HG03558 (cell line): Measurements from ENCODE around the gene SMG7.

Experiments used
- ATAC-seq: cut with Tn5 transposase; IDR thresholded peaks from one replicate; pipeline ENCODE4 v1.9.1; 2021; ENCODE audit warnings: moderate number of reproducible peaks; ENCODE audit not compliant: unreplicated experiment; ENCODE audit errors: extremely low read depth

Gene SMG7

DNA sequence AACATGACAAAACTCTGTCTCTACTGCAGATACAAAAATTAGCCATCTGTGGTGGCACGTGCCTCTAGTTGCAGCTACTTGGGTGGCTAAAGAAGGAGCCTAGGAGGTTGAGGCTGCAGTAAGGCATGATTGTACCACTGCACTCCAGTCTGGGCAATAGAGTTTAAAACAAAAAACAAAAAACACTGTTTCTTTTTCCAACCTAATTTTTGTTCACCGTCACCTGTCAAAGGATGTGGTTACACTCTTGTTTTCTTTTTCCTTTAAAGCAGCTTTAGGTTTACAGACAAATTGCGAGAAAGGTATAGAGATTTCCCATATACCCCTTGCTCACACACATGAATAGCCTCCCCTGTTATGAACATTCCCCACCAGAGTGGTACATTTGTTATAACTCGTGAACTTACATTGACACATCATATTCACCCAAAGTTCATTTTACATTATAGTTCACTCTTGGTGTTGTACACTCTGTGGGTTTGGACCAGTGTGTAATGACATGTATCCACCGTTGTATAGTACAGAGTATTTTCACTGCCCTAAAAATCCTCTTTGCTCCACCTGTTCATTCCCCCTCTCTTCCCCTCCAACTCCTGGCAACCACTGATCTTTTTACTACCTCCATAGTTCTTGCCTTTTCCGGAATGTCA lies 26.2 kb downstream of the SMG7 start:
- ATAC-seq = no peak

DNA sequence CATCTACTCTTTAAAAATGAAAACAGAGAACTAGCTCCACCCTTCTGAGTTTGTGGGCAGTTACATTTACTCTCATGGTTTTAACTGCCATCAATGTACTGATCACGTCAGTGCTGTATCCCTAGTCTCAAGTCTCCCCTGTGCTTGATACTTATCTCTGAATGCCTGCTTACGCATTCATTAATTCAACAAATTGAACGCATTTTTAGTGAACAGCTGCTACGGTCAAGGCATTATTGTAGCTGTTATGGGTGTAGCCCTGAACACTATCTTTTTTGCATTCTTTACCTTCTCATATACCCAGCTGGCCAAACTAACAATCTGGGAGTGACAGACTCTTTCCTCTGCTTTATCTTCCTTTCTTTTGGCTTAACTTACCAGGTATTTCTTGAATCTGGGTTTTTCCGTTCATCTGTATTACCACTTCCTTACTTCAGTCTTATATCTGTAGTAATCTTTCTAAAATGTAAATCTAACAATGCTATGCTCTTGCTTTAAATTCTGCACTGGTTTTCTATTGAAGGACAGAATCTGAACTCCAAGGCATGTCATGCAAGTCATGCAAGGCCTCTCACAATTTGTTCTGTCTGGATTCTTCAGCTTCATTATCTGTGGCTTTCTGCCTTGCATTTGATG lies 33.3 kb downstream of the SMG7 start:
- no peak for ATAC-seq

DNA sequence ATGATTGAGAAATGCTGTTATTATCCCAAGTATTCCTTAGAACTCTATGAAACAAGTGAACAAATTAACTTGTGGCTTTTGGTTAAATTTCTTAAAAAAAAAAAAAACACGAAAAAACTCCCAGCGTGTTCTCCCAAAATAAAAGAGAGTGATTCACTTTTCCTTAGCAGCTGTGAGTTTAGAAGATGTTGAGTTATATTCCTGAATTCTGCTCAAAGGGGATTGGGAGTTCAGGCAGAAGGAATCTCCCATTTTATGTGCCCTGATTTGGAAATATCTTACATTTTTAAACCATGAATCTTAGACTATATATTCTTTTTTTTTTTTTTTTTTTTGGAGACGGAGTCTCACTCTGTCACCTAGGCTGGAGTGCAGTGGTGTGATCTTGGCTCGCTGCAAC lies 34.3 kb downstream of the SMG7 start:
- ATAC-seq = no peak

DNA sequence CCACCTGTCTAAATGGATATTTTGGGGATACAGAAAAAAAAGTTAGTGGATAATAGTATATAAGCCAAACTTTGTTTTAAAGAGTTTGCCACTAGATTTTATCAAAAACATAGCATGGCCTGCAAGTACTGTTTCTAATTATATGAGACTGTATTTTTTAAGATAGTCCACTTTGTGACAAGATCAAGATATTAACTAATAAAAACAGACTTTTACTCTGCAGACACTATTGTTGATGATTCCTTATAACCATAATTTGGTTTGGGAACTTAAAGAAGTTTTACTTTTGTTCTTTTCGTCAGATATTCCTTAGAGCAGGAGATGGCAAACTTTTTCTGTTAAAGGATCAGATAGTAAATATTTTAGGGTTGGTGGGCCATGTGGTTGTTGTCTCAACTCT lies 36.4 kb downstream of the SMG7 start:
- ATAC-seq = no peak

DNA sequence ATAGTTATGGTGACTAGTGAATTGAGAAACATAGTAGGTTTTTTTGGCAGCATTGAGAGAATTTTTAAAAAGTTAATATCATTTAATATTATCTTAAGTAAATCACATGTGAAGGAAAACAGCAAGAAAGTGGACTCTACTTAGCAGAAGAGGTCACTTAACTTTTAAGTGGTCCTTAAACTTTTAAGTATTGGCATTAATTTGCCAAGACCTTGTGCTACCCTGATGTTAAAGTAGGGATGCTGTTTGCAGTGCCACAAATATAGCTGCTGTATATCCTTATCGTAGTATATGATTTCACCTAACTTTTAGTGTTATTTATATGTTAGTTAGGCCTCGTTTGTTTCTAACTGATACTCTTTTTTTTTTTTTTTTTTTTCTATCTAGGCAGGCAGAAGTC lies 40.2 kb downstream of the SMG7 start:
- ATAC-seq = no peak

DNA sequence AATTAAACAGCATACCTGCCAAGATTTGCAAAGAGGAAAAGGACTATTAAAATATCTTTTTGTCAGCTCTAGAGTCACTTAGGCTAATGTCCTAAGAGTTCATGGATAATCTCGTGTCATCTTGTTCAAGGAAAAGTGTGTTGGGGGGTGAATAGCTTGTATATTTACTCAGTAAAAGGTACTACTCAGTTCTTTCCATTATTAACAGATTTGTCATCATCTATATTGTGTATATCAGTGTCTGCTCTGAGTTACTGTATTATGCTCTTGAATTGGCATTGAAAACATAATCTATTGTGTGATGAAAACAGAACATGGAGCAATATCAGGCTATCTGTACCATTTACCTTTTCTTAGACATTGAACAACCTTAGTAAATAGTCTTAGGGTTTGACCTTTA lies 41.9 kb downstream of the SMG7 start:
- no peak for ATAC-seq

DNA sequence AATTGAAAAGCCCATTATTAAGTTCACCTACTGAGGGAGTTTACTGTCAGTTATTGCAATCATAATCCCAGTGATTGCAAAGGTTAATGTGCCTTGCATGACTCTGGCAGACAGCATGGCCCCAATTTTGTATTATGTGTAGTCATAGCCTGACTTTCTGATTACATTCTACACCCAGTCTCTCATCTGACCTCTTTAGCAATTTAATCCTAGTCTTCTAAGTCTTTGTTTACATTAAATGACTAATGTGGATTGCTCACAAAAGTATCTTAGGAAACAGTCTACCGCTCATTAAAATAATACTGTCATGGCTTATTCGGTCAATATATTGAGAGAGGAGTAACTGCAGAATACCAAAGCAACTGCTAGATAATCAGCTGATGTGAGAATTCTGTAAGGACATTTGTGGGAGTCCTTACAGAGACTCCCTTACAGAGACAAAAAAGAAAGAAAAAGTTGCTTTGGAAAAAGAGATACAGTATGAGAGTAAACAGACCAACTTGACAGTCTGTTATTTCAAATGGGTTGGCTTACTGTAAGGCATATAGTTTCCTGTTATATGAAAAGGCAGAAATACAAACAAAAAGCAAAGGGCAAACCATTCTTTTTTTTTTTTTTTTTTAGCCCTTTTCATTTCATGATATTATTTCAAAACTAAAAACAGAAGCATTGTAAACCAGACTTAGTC lies 42.8 kb downstream of the SMG7 start:
- ATAC-seq = no peak

DNA sequence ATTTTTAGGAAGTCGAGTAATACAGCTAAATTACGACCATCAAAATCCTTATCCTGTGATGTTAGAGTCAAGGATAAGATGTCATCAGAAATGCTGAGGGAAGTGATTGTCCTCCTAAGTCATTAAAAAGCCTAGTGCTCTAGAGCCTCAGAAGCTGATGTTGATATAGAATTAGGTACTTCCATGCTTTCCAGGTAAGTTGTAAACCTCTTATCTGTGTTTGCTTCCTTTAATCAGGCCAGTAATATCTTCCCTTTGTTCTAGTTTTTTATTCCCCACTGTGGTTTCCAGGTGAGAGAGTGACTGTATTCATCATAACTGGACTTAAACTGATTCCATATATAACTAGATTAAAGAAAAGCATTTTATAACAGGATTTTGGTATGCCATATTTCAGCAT lies 44.4 kb downstream of the SMG7 start:
- no peak for ATAC-seq

DNA sequence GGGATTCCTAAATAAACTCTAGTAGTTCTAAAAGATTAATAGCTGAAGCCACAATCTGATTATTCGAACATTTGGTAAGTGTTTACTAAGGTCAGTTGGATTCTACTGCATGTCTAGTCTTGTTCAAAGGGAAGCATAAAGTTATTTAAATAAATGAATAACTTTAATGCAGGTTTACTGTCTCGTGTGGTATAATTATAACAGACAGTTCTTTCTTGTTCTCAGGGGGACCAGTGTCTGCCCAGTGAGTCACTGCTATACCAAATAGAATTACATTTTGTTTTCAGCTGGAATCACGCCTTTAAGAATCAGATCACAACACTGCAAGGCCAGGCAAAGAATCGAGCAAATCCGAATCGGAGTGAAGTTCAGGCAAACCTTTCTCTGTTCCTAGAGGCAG lies 45.1 kb downstream of the SMG7 start:
- no peak for ATAC-seq

DNA sequence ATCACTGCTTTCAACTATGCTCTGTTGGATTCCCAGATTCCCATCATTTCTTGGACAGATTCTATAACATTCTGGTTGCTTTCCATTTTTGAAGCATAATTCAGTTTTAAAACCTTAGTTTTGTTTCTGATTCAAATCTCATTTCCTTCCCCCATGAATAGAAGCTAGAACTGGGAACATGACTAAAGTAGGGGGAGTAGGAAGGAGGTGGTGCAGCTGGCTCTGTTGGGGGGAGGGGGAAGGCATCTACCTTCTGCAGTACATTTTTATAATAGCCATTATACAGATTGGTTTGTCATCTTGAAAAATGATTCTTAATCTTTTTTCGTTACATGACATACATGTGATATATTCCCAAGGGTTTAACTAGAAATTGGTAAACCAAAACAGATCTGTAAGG lies 48.1 kb downstream of the SMG7 start:
- ATAC-seq = no peak

DNA sequence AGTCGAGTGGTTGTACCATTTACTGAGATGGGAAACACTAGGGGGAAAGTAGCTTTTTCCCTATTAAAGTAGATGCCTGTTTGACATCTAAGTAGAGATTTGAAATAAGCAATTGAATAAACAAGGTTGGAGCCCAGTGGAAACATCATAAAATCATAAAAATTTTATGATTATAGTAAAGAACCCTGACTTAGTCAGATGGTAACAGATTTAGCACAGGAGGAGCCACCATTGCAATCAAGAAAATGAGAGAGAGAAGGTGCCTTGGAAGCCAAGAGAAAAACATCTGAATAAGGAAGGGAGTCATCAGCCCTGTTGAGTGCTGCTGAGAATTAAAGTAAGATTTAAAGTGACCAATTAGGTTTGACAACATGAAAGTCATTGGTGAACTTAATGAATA lies 49.8 kb downstream of the SMG7 start:
- no peak for ATAC-seq

DNA sequence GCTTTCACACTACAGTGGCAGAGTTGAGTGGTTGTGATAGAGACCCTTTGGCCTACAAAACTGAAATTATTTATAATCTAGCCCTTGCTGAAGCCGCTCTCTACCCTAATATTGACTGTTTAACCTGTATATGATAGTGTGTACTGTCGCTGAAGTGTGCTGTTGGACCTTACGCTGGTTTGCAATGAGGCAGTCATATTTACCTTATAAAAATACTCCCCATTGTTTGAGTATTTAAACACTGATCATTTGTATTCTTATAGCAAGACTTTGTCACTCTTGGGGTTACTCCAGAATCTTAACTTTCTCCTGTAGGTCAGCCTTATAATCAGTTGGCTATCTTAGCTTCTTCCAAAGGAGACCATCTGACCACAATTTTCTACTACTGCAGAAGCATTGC lies 56.3 kb downstream of the SMG7 start:
- no peak for ATAC-seq

DNA sequence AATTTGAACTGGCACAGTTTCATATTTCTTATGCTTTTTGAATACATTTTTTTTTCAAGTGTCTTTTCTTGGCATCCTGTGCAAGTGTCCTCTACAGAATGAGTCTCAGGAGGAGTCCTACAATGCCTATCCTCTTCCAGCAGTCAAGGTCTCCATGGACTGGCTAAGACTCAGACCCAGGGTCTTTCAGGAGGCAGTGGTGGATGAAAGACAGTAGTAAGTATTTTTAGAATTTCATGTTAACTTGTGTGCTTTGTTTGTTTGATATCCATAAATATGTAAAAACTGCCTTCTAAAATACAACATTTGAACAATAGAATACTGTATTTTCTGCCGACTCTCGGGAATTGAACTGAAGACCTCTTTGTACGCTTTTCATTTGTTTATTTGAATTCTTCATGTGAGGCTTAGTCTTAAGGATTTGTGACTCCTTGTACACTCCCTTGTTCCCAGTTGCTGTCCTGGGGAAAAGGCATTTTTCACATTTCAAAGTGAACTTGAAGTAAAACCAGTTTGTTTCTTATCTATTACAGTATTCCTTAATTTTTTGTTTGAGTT lies 61.4 kb downstream of the SMG7 start:
- no peak for ATAC-seq

DNA sequence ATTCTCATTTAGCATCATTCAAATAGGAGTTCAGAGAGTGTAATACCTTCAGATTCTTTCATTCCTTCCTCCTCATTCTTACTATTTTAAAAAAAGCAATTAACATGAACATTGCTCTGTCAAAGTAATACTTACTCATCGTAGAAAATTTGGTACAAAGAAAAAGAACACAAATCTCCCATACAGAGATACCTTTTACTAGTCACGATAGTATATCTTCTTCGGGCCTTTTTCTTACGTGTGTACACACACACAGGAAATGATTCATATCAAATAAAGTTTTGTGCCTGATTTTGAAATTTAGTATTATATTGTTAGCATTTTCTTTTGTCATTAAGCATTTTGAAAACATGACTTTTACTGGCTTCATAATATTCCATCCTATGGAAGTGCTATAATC lies 65.1 kb downstream of the SMG7 start:
- ATAC-seq = no peak

DNA sequence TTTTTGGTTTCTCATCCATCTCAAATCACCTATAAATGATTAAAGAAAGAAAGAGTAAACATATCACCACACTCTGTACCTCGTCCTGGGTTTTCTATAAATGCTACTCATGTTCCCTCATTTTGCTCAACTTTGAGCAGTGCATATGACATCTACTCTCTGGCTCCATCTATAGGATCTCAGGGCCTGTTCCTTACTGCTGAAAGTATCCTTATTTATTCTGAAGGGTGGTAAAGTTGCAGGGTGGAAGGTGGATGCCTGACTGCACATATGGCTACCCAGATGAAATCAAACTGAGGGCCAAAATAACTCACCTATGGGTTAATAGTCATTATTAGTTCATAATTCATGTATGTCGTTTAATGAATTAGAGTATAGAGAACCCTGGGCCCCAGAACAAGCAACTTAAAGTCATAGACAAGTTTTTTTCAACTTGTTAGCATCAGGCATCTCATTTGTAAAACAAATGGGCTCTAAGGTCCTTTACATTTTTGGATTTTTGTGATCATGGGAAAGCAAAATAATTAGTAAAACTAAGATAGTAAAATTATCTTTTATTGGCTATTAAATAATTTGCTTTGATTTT lies 71.4 kb downstream of the SMG7 start:
- no peak for ATAC-seq

DNA sequence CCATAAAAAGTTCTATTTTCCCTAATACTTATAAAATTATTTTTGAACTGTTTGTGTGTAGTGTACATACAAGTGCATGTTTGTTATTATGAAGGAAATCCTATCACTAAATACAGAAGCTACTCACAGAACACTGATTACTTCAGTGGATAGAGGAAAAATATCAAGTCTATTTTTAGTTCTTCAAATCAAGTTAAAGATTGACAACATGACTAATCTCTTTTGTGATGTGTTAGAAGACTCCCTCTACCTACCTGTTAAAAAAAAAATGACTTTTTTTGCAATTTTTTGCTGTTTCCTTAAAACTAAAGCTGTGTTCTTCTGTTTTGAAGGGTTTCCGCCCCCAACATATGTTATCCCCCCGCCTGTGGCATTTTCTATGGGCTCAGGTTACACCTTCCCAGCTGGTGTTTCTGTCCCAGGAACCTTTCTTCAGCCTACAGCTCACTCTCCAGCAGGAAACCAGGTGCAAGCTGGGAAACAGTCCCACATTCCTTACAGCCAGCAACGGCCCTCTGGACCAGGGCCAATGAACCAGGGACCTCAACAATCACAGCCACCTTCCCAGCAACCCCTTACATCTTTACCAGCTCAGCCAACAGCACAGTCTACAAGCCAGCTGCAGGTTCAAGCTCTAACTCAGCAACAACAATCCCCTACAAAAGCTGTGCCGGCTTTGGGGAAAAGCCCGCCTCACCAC lies 72.4 kb downstream of the SMG7 start:
- ATAC-seq = no peak

DNA sequence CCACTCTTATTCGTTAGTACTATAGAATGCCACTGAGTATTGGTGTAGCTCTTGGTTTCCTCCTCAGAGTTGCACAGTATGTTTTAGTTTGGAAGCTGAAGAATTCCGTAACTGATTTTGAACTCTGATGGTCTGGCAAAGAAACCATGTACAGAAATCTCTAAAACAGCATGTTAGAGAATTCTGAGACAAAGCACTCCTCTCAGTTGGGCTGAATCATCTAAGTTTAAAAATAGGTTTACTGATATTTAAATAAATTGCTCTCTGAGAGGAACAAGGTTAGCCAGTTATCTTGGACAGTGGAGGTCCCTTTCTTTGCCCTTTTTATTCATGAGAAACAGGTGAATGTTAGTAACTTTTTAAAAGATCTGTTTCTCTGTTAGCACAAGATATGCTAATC lies 74.1 kb downstream of the SMG7 start:
- no peak for ATAC-seq

DNA sequence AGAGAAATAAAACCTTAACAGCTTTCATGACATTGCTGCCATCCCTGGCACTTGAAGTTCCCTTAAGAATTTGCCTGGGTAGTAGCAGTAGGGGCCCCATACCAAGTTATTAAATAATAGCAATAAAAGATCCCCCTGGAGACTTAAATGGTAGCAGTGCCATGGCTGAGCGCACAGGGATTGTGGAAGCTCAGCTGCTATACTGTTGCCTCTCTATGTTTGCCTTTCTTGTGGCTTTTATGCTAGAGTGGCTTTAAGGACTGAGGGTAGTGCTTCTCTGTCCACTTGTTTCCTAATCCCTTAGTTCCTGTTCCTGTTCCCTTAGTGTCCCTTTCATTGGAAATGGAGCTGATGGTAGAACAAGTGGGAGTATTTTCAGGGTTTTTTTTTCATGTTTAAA lies 75.8 kb downstream of the SMG7 start:
- no peak for ATAC-seq

DNA sequence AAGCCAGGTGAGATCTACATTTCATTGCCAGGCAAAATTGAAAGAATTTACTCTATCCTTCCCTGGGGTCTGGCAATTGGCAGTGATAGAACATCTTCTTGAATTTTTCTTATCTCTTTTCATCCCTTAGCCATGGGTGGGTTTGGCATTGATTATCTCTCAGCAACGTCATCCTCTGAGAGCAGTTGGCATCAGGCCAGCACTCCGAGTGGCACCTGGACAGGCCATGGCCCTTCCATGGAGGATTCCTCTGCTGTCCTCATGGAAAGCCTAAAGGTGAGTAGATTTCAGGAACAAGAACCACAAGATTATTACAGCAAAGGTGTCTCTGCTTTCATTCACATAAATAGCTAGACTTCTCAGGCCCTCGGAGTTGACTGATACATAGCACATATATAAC lies 78.6 kb downstream of the SMG7 start:
- no peak for ATAC-seq

DNA sequence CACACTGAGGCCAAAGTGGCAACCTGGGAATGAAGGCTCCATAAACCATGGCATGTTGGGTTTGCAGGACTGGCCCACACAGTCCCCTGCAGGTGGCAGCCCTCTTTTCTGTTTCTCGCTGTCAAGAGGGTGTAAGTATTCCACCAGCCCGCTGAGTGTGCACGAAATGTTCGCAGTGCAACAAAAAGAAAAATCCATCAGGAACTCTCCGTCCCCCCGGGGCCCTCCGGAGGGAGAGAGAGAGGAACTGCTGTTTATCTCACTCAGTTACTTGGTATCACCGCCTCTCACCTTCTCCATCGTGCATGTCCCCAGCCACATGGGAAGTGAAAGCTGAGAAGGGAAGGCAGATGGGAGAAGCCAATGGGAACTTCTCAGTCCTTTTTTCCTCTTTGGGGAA lies 79.6 kb downstream of the SMG7 start:
- ATAC-seq = no peak

DNA sequence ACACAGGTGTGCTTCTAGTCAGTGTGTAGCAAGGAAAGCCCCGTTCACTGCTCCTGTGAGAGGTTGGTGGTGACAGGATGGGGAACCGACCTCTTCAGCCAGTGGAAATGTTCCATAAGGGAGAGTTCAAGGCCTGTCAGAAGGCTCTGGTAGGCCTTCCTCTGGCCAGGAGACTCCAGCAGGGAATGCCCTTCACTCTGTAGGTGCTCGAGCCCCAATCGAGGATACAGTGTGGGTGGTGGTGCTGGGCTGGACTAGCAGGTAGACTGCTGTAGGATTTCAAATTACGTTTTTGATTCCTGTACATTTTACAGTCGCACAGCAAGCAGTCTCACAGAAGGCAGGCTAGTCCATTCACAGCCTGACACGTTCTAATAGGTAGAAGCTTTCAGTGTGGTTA lies 80.1 kb downstream of the SMG7 start:
- ATAC-seq = no peak
